ENCODE results near the gene COL6A5. TPM values are rescaled to one million over a fixed set of nuclear protein-coding genes. Genes with fewer than 3 reads are reported as not detected.

COL6A5 gene
- total RNA-seq, 1 experiment from 2014 or later = 0.32 TPM

DNA sequence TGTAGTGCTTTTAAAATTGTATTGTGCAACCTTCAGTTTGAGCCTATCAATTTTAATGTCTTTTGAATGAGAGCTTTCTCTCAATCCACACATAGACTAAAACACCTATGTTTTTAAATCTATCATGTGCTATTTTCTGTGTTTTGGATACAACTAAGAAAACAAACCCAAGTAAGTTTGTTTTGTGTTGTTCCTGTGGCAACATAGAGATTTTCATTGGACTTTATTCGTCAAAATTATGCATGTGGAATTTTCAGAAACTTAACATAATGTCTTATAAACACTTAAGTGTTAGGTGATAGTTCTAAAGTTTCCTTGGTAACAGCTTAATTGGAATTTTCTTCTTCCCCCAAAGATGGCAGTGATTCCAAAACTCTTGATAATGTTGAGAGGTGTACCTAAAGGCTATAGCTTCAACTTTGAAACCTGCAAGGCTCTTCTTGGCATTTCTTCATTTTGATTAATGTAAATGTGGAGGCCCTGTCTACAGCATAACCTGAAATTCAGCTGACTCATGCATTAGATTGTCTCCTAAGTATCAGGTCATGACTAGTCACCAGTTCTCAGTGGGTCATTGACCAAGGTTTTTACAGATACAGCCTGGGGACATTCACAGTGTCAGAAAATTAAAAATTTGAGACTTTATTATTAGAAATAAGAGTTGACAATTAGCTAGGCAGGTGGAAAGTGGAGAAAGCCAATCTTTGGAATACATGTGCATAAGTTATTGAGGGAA is 44.4 kb downstream of the COL6A5 start:
- BruUV-seq (replicated peaks) = no TSS peak
- no peak for TF ChIP-seq EZH2 (IDR thresholded peaks at IDR 0.05; ENCODE audit: borderline replicate concordance, low read depth, low read length, poor library complexity, severe bottlenecking)
- TF ChIP-seq, protein P1, sequence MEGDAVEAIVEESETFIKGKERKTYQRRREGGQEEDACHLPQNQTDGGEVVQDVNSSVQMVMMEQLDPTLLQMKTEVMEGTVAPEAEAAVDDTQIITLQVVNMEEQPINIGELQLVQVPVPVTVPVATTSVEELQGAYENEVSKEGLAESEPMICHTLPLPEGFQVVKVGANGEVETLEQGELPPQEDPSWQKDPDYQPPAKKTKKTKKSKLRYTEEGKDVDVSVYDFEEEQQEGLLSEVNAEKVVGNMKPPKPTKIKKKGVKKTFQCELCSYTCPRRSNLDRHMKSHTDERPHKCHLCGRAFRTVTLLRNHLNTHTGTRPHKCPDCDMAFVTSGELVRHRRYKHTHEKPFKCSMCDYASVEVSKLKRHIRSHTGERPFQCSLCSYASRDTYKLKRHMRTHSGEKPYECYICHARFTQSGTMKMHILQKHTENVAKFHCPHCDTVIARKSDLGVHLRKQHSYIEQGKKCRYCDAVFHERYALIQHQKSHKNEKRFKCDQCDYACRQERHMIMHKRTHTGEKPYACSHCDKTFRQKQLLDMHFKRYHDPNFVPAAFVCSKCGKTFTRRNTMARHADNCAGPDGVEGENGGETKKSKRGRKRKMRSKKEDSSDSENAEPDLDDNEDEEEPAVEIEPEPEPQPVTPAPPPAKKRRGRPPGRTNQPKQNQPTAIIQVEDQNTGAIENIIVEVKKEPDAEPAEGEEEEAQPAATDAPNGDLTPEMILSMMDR (conservative IDR thresholded peaks at IDR 0.05; ENCODE audit: low read depth, low read length) = no peak
- ChIA-PET CTCF (no interaction called here), POLR2A (ENCODE audit: low non-redundant PET) (no interaction called here)
- Histone ChIP-seq H3K27me3 (replicated peaks; ENCODE audit: insufficient read depth, low read depth, low read length, poor library complexity) (no peaks in the 10 kb centered on the region), H3K4me1 (ENCODE audit: insufficient read depth, low read length, poor library complexity, severe bottlenecking) (no peaks in the 10 kb centered on the region), H3K36me3 (ENCODE audit: insufficient read depth, low read length, poor library complexity, severe bottlenecking) (no peaks in the 10 kb centered on the region), H3K4me3 (ENCODE audit: low read depth, low read length, poor library complexity, severe bottlenecking) (no peak overlapping the region), H3K9me3 (ENCODE audit: low read depth, low read length, poor library complexity, severe bottlenecking) (no peaks in the 10 kb centered on the region), H3K27ac (ENCODE audit: low read depth, low read length, poor library complexity, severe bottlenecking) (no peak overlapping the region)
- intact Hi-C loops (cut with micrococcal nuclease; ENCODE audit: unreplicated experiment) = no loop called here
- no peak for DNase-seq (ENCODE audit: low spot score)

DNA sequence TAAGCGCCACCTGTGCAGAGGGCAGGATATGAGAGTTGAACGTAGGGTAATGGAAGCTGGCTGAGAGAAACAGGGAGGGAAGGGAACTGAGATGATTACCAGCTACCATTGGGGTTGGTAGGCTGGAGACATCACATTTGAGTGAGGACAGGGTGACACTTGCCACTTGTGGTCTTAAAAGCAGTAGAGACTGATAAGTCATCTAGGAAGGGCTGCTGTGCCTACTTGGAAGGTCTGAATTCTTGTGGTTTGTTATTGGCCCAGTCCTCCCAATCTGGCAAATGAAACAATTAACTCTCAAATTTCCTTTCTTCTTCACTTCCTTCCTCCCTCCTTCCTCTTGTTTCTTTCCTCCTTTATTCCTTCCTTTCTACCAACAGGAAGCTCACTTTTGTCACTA is 46.8 kb downstream of the COL6A5 start:
- intact Hi-C loops (cut with micrococcal nuclease; ENCODE audit: unreplicated experiment) = no loop called here
- Histone ChIP-seq H3K36me3 (ENCODE audit: insufficient read depth, low read length, poor library complexity, severe bottlenecking) (no peaks in the 10 kb centered on the region), H3K4me1 (ENCODE audit: insufficient read depth, low read length, poor library complexity, severe bottlenecking) (no peaks in the 10 kb centered on the region), H3K4me3 (ENCODE audit: low read depth, low read length, poor library complexity, severe bottlenecking) (no peak overlapping the region), H3K9me3 (ENCODE audit: low read depth, low read length, poor library complexity, severe bottlenecking) (no peaks in the 10 kb centered on the region), H3K27me3 (replicated peaks; ENCODE audit: insufficient read depth, low read depth, low read length, poor library complexity) (no peaks in the 10 kb centered on the region), H3K27ac (ENCODE audit: low read depth, low read length, poor library complexity, severe bottlenecking) (no peak overlapping the region)
- CTCF ChIA-PET = no interaction called here
- no peak for TF ChIP-seq EZH2 (IDR thresholded peaks at IDR 0.05; ENCODE audit: borderline replicate concordance, low read depth, low read length, poor library complexity, severe bottlenecking)
- TF ChIP-seq, protein P1 (conservative IDR thresholded peaks at IDR 0.05; ENCODE audit: low read depth, low read length) = no peak
- BruUV-seq (replicated peaks) = no TSS peak
- no peak for DNase-seq (ENCODE audit: low spot score)
- POLR2A ChIA-PET (ENCODE audit: low non-redundant PET) = interaction anchor here (0.6 kb wide), 1 partner anchor 34 kb away, joined by 3 read pairs; no protein-coding TSS in a partner anchor

GRCh38 chr3:130393594-130393993 is 48.1 kb downstream of the COL6A5 start:
- CTCF ChIA-PET = no interaction called here
- no peaks in the 10 kb centered on the region for H3K36me3 ChIP-seq (ENCODE audit: insufficient read depth, low read length, poor library complexity, severe bottlenecking)
- POLR2A ChIA-PET (ENCODE audit: low non-redundant PET) = no interaction called here
- intact Hi-C loops (cut with micrococcal nuclease; ENCODE audit: unreplicated experiment) = no loop called here
- no peaks in the 10 kb centered on the region for H3K27me3 ChIP-seq (replicated peaks; ENCODE audit: insufficient read depth, low read depth, low read length, poor library complexity)
- no peaks in the 10 kb centered on the region for H3K9me3 ChIP-seq (ENCODE audit: low read depth, low read length, poor library complexity, severe bottlenecking)
- TF ChIP-seq, protein P1 (conservative IDR thresholded peaks at IDR 0.05; ENCODE audit: low read depth, low read length) = no peak
- no peak for TF ChIP-seq EZH2 (IDR thresholded peaks at IDR 0.05; ENCODE audit: borderline replicate concordance, low read depth, low read length, poor library complexity, severe bottlenecking)
- H3K27ac ChIP-seq (ENCODE audit: low read depth, low read length, poor library complexity, severe bottlenecking) = no peak overlapping the region
- no peak overlapping the region for H3K4me3 ChIP-seq (ENCODE audit: low read depth, low read length, poor library complexity, severe bottlenecking)
- H3K4me1 ChIP-seq (ENCODE audit: insufficient read depth, low read length, poor library complexity, severe bottlenecking) = no peaks in the 10 kb centered on the region
- BruUV-seq (replicated peaks) = no TSS peak
- DNase-seq (ENCODE audit: low spot score) = no peak

Data from A673 (cell line).